Prostate gland (tissue), 2 donors: ENCODE data around the gene PCDH7.

ENCODE experiments used
- CTCF ChIP-seq, 4 experiments: fragments of 200-600 bp in 2 of 4; fragments of 450-650 bp in 2 of 4; sonication (generic) in 2 of 4; IDR thresholded peaks; 1 replicate in 3 of 4; 2 replicates in 1 of 4; pipeline ENCODE4 v1.5.1; 2016 to 2019; ENCODE audit warnings: antibody characterized with exemption in 4 of 4, mild to moderate bottlenecking in 2 of 4, moderate library complexity in 2 of 4
- POLR2A ChIP-seq: fragments of 450-650 bp; IDR thresholded peaks from one replicate; pipeline ENCODE4 v1.6.1; 2016; ENCODE audit warnings: antibody characterized with exemption, mild to moderate bottlenecking
- POLR2AphosphoS5 ChIP-seq: sonication (generic); formaldehyde crosslinking; IDR thresholded peaks from one replicate; pipeline ENCODE4 v1.6.1; 2017; ENCODE audit warnings: antibody characterized with exemption

GRCh38 chr4:30725562-30725961, 5.4 kb downstream of the PCDH7 start:
- TF ChIP-seq CTCF (IDR thresholded peaks at IDR 0.05) (no peak), POLR2A (no peak), POLR2AphosphoS5 (no peak)
